ENCODE results near the gene AFAP1L1.
"Not testable (repeated sequence)": the region's sequence is repeated elsewhere in the genome, so short reads cannot be mapped to it uniquely, and the experiment has no call there.

The AFAP1L1 gene

GRCh38 chr5:149262315-149262714 is 9.3 kb upstream of the AFAP1L1 start:
- DNase-seq: no peak

- DNase-seq: peak; percentile 72
These were observed 7.1 kb upstream of the AFAP1L1 start for GRCh38 chr5:149264439-149265067.

GRCh38 chr5:149265068-149265465 is 6.6 kb upstream of the AFAP1L1 start:
- DNase-seq: no peak

- no peak for DNase-seq
These were observed 6.1 kb upstream of the AFAP1L1 start for GRCh38 chr5:149265597-149265996.

GRCh38 chr5:149267241-149267973 is 4.3 kb upstream of the AFAP1L1 start:
- DNase-seq: no peak

GRCh38 chr5:149268928-149269557 is 2.6 kb upstream of the AFAP1L1 start:
- no peak for DNase-seq

- DNase-seq: peak; percentile 61
These were observed 404 bp upstream of the AFAP1L1 start for GRCh38 chr5:149271195-149271715.

- DNase-seq: not testable (repeated sequence)
These were observed 1.1 kb downstream of the AFAP1L1 start for GRCh38 chr5:149272781-149273180.

GRCh38 chr5:149273237-149273636 is 1.6 kb downstream of the AFAP1L1 start:
- no peak for DNase-seq

- DNase-seq: no peak
These were observed 2.3 kb downstream of the AFAP1L1 start for GRCh38 chr5:149273950-149274349.

- DNase-seq: no peak
These were observed 3.3 kb downstream of the AFAP1L1 start for GRCh38 chr5:149274939-149275338.

GRCh38 chr5:149277801-149278200 is 6.1 kb downstream of the AFAP1L1 start:
- DNase-seq: no peak

GRCh38 chr5:149278451-149279210 is 7.0 kb downstream of the AFAP1L1 start:
- no peak for DNase-seq

GRCh38 chr5:149279661-149280060 is 8.0 kb downstream of the AFAP1L1 start:
- no peak for DNase-seq

- no peak for DNase-seq
These were observed 8.5 kb downstream of the AFAP1L1 start for GRCh38 chr5:149280124-149280523.

- DNase-seq: no peak
These were observed 9.1 kb downstream of the AFAP1L1 start for GRCh38 chr5:149280802-149281201.

- DNase-seq: no peak
These were observed 10.6 kb downstream of the AFAP1L1 start for GRCh38 chr5:149282027-149282965.

GRCh38 chr5:149282966-149283332 is 11.3 kb downstream of the AFAP1L1 start:
- DNase-seq: no peak

- no peak for DNase-seq
These were observed 12.2 kb downstream of the AFAP1L1 start for GRCh38 chr5:149283626-149284480.

- DNase-seq: no peak
These were observed 12.8 kb downstream of the AFAP1L1 start for GRCh38 chr5:149284501-149284900.

GRCh38 chr5:149285153-149285552 is 13.5 kb downstream of the AFAP1L1 start:
- DNase-seq: no peak

Data from activated CD8-positive, alpha-beta memory T cell treated with anti-CD3 and anti-CD28 coated beads for 24 hours (primary cell).